Measurements from ENCODE around the gene PGLYRP4.

The PGLYRP4 gene

DNA sequence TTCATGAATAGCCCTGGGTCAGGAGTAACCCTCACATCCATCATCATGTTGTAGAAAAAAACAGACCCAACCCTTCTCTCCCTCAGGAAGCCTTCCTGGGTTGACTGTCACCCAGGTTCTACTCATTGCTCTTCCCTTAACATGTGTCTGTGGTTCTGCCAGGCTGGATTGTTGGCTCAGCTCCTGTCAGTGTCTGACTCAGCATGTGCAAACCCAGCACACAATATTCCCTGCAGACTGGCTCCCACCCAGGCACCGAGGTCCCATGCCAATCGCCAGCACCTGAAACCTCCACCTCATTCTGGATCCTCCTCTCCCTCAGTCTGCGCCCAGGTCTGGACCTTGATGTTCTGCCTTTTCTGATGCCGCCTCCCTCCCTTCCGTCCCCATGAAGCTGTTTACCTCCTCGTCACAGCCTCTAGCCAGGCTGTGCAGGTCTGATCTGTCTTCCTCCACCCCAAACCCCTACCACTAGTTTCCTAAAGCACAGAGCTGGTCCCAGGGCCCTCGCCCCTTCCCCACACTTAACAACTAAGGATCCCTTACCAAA is 46.6 kb upstream of the PGLYRP4 start:
- Histone ChIP-seq H3K4me3 (ENCODE audit: low read depth, low read length) (no peak overlapping the region), H3K9me3 (ENCODE audit: severe bottlenecking) (no peaks in the 10 kb centered on the region), H3K27ac (no peak overlapping the region), H3K27me3 (ENCODE audit: insufficient read depth, low read depth, severe bottlenecking) (peaks cover 100% of the 10 kb centered on the region), H3K36me3 (no peaks in the 10 kb centered on the region)
- TF ChIP-seq, protein P1, sequence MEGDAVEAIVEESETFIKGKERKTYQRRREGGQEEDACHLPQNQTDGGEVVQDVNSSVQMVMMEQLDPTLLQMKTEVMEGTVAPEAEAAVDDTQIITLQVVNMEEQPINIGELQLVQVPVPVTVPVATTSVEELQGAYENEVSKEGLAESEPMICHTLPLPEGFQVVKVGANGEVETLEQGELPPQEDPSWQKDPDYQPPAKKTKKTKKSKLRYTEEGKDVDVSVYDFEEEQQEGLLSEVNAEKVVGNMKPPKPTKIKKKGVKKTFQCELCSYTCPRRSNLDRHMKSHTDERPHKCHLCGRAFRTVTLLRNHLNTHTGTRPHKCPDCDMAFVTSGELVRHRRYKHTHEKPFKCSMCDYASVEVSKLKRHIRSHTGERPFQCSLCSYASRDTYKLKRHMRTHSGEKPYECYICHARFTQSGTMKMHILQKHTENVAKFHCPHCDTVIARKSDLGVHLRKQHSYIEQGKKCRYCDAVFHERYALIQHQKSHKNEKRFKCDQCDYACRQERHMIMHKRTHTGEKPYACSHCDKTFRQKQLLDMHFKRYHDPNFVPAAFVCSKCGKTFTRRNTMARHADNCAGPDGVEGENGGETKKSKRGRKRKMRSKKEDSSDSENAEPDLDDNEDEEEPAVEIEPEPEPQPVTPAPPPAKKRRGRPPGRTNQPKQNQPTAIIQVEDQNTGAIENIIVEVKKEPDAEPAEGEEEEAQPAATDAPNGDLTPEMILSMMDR (IDR thresholded peaks at IDR 0.05; ENCODE audit: low read depth, low read length) = no peak
- peak; percentile 11 for DNase-seq

DNA sequence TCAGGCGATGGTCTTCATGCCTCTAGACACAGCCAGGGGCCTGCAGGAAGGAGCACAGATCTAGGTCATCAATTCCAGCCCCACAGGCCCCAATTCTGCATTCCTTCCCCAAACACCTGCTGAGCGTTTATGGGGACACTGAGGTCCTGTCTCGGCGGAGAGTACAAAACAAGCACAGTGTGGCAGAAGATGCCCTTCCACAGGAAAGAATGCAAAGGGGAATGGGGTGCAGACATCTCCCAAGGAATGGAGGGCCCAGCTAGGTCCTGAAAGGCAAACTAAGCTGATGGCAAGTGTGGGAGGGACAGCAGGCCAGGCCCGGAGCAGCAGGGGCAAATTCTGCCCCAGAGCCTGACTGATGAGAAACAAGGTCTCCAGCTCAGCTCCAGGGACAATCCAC is 45.8 kb upstream of the PGLYRP4 start:
- Histone ChIP-seq H3K27ac (no peak overlapping the region), H3K27me3 (ENCODE audit: insufficient read depth, low read depth, severe bottlenecking) (peaks cover 100% of the 10 kb centered on the region), H3K9me3 (ENCODE audit: severe bottlenecking) (no peaks in the 10 kb centered on the region), H3K4me3 (ENCODE audit: low read depth, low read length) (no peak overlapping the region), H3K36me3 (no peaks in the 10 kb centered on the region)
- TF ChIP-seq, protein P1 (IDR thresholded peaks at IDR 0.05; ENCODE audit: low read depth, low read length) = no peak
- DNase-seq = peak; percentile 7

DNA sequence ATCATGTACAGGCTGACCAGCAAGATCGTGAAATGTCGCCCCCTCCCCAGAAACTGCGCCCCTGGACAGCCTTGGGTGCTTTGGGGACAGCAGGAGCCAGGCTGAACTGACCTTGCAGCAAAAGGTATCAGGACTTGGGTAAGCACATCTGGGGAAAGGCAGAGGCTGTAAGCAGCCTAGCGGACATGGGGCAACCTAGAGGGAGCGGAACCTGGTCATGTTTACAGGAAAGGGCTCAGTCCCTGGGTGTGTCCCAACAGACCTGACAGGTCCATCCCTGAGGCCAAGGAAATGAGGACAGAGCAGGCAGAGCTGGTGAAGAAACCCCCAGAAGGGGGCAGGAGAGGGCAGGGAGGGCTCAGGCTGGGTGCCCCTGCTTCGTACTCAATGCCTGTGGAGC is 45.3 kb upstream of the PGLYRP4 start:
- DNase-seq = peak; percentile 47
- TF ChIP-seq, protein P1 (IDR thresholded peaks at IDR 0.05; ENCODE audit: low read depth, low read length) = peak; percentile 77
- H3K27me3 ChIP-seq (ENCODE audit: insufficient read depth, low read depth, severe bottlenecking) = peaks cover 100% of the 10 kb centered on the region
- H3K27ac ChIP-seq = no peak overlapping the region
- no peaks in the 10 kb centered on the region for H3K36me3 ChIP-seq
- H3K4me3 ChIP-seq (ENCODE audit: low read depth, low read length) = no peak overlapping the region
- no peaks in the 10 kb centered on the region for H3K9me3 ChIP-seq (ENCODE audit: severe bottlenecking)

GRCh38 chr1:153392822-153393221 is 44.2 kb upstream of the PGLYRP4 start:
- no peak overlapping the region for H3K4me3 ChIP-seq (ENCODE audit: low read depth, low read length)
- H3K27ac ChIP-seq = no peak overlapping the region
- H3K9me3 ChIP-seq (ENCODE audit: severe bottlenecking) = no peaks in the 10 kb centered on the region
- TF ChIP-seq, protein P1 (IDR thresholded peaks at IDR 0.05; ENCODE audit: low read depth, low read length) = no peak
- DNase-seq = no peak
- no peaks in the 10 kb centered on the region for H3K36me3 ChIP-seq
- H3K27me3 ChIP-seq (ENCODE audit: insufficient read depth, low read depth, severe bottlenecking) = peaks cover 97% of the 10 kb centered on the region

GRCh38 chr1:153392258-153392657 is 43.6 kb upstream of the PGLYRP4 start:
- H3K27ac ChIP-seq = no peak overlapping the region

More at GRCh38 chr1:153392258-153392657, 43.6 kb upstream of the PGLYRP4 start:
- TF ChIP-seq, protein P1 (IDR thresholded peaks at IDR 0.05; ENCODE audit: low read depth, low read length) = no peak
- H3K4me3 ChIP-seq (ENCODE audit: low read depth, low read length) = no peak overlapping the region
- H3K36me3 ChIP-seq = no peaks in the 10 kb centered on the region
- DNase-seq = no peak
- peaks cover 97% of the 10 kb centered on the region for H3K27me3 ChIP-seq (ENCODE audit: insufficient read depth, low read depth, severe bottlenecking)
- H3K9me3 ChIP-seq (ENCODE audit: severe bottlenecking) = no peaks in the 10 kb centered on the region

Data from WERI-Rb-1 (cell line).